Sigmoid colon (tissue), 4 donors: Measurements from ENCODE around the gene POLR3E.

Source experiments
- EP300 ChIP-seq, 4 donors: sonication (generic); formaldehyde crosslinking; IDR thresholded peaks; one replicate each; pipeline ENCODE4 v1.6.1; 2017; ENCODE audit warnings: antibody characterized with exemption in 4 of 4
- POLR2A ChIP-seq, 2 donors: fragments of 450-650 bp; IDR thresholded peaks; one replicate each; pipeline ENCODE4 v1.6.1; 2016; ENCODE audit warnings: antibody characterized with exemption in 2 of 2, mild to moderate bottlenecking in 2 of 2, moderate library complexity in 2 of 2
- TF ChIP-seq, protein P1 (sequence below), 4 experiments: fragments of 450-650 bp in 3 of 4; fragments of 200-600 bp in 1 of 4; IDR thresholded peaks; one replicate each; pipeline ENCODE4 v1.5.1; 2016 to 2019; ENCODE audit warnings: antibody characterized with exemption in 4 of 4, mild to moderate bottlenecking in 3 of 4, moderate library complexity in 2 of 4

GRCh38 chr16:22265351-22265750, 31.9 kb upstream of the POLR3E start:
- TF ChIP-seq, protein P1, sequence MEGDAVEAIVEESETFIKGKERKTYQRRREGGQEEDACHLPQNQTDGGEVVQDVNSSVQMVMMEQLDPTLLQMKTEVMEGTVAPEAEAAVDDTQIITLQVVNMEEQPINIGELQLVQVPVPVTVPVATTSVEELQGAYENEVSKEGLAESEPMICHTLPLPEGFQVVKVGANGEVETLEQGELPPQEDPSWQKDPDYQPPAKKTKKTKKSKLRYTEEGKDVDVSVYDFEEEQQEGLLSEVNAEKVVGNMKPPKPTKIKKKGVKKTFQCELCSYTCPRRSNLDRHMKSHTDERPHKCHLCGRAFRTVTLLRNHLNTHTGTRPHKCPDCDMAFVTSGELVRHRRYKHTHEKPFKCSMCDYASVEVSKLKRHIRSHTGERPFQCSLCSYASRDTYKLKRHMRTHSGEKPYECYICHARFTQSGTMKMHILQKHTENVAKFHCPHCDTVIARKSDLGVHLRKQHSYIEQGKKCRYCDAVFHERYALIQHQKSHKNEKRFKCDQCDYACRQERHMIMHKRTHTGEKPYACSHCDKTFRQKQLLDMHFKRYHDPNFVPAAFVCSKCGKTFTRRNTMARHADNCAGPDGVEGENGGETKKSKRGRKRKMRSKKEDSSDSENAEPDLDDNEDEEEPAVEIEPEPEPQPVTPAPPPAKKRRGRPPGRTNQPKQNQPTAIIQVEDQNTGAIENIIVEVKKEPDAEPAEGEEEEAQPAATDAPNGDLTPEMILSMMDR (IDR thresholded peaks at IDR 0.05), result no peak
- no peak for TF ChIP-seq POLR2A (IDR thresholded peaks at IDR 0.05)
- no peak for TF ChIP-seq EP300 (IDR thresholded peaks at IDR 0.05)
